Spinal cord (tissue), 10 donors: ENCODE data around the gene HDLBP. TPM values are rescaled to one million over a fixed set of nuclear protein-coding genes. Genes with fewer than 3 reads are reported as not detected.
A peak's percentile ranks its signal among the peaks of the same experiment; 100 is the strongest.

ENCODE experiments used
- DNase-seq, 6 donors: peaks; one replicate each; pipeline versions ENCODE4 v3.0.0 to v3.0.0-alpha.2; 2013 to 2015; ENCODE audit warnings: low spot score in 6 of 6, low read depth in 4 of 6
- H3K27ac ChIP-seq: one replicate; pipeline ENCODE4 v1.5.1; 2013; ENCODE audit warnings: low read depth, low read length, control low read depth
- H3K27me3 ChIP-seq: one replicate; pipeline ENCODE4 v1.6.1; 2013; ENCODE audit warnings: low read length; ENCODE audit not compliant: control insufficient read depth, insufficient read depth
- H3K36me3 ChIP-seq: one replicate; pipeline ENCODE4 v1.6.1; 2013; ENCODE audit warnings: low read length; ENCODE audit not compliant: control insufficient read depth, insufficient read depth
- H3K4me1 ChIP-seq: one replicate; pipeline ENCODE4 v1.6.1; 2013; ENCODE audit warnings: low read length; ENCODE audit not compliant: control insufficient read depth, insufficient read depth
- H3K4me3 ChIP-seq: one replicate; pipeline ENCODE4 v1.5.1; 2013; ENCODE audit warnings: low read depth, low read length, control low read depth
- H3K9me3 ChIP-seq: one replicate; pipeline ENCODE4 v1.6.1; 2013; ENCODE audit warnings: low read length; ENCODE audit not compliant: control insufficient read depth, insufficient read depth
- WGBS: methylation state at CpG from one replicate; pipeline ENCODE4 v1.1.5; 2013; ENCODE audit warnings: missing lambda C conversion rate; ENCODE audit not compliant: insufficient coverage; 5-methylcytosine and 5-hydroxymethylcytosine counted together
- long read RNA-seq, 4 donors: transcript quantifications; one replicate each; lab custom pipeline, GENCODE V29; 2026
- polyA plus RNA-seq, 2 donors: library from polyadenylated mRNA; unstranded; fragments of 120-200 nt; gene quantifications; one replicate each; pipeline ENCODE4 v1.2.1, GENCODE V29; 2013; ENCODE audit not compliant: insufficient read length in 2 of 2
- total RNA-seq, 2 donors: library from RNA; depleted of rRNA in 1 of 2; stranded (reverse); fragments of 120-200 nt in 1 of 2; fragments of >200 nt in 1 of 2; gene quantifications; one replicate each; pipeline versions ENCODE4 v1.2.3 to v1.2.4, GENCODE V29; 2013 to 2014
- donor health status: healthy.

The HDLBP gene
- total RNA-seq = 100 to 1,000 TPM; 304 to 355 TPM
- polyA plus RNA-seq = 100 to 1,000 TPM; 230 to 270 TPM
- long read RNA-seq, donor 1, full-length matches to known transcripts = 11 of 423 reads
- long read RNA-seq, donor 1, partial matches to known transcripts = 402 of 423 reads
- long read RNA-seq, donor 1, other reads (novel, unspliced or antisense) = 10 of 423 reads
- long read RNA-seq, donor 2, transcript HDLBP-245 (2 exons, 356 nt) = major isoform, 6 of 116 reads
- long read RNA-seq, donor 2, partial matches to known transcripts = 65 of 116 reads
- long read RNA-seq, donor 2, other reads (novel, unspliced or antisense) = 42 of 116 reads
- long read RNA-seq, donor 3, full-length matches to known transcripts = 14 of 51 reads
- long read RNA-seq, donor 3, partial matches to known transcripts = 37 of 51 reads
- long read RNA-seq, donor 3, other reads (novel, unspliced or antisense) = 0 of 51 reads
- long read RNA-seq, donor 4, full-length matches to known transcripts = 14 of 120 reads
- long read RNA-seq, donor 4, partial matches to known transcripts = 106 of 120 reads
- long read RNA-seq, donor 4, other reads (novel, unspliced or antisense) = 0 of 120 reads

GRCh38 chr2:241315093-241315878 lies at the start of gene HDLBP:
HDLBP (minus strand) TSS chr2:241315672; CDS start chr2:241266869, 48,803 bp downstream.
- H3K27ac ChIP-seq = peak within 1 kb of the TSS; percentile 99
- no peaks in the 10 kb centered on the region for H3K36me3 ChIP-seq
- no peaks in the 10 kb centered on the region for H3K27me3 ChIP-seq
- H3K9me3 ChIP-seq = no peaks in the 10 kb centered on the region
- peak within 1 kb of the TSS; percentile 97 for H3K4me3 ChIP-seq
- WGBS = under 1% methylated on average over 57 of the region's 73 CpGs
- DNase-seq = peak; percentile 99 to 100 (median 100)
- H3K4me1 ChIP-seq = peaks cover 9% of the 10 kb centered on the region

GRCh38 chr2:241364781-241365180 lies 49.3 kb upstream of the HDLBP start:
- Histone ChIP-seq H3K4me1 (peaks cover 9% of the 10 kb centered on the region), H3K9me3 (no peaks in the 10 kb centered on the region), H3K4me3 (no peak overlapping the region), H3K27ac (no peak overlapping the region), H3K36me3 (no peaks in the 10 kb centered on the region), H3K27me3 (no peaks in the 10 kb centered on the region)
- no CpG with 5 or more reads among the region's 2 CpGs for WGBS
- no peak for DNase-seq

- H3K9me3 ChIP-seq = no peaks in the 10 kb centered on the region
- H3K27ac ChIP-seq = no peak overlapping the region
- H3K4me1 ChIP-seq = peaks cover 12% of the 10 kb centered on the region
- no peaks in the 10 kb centered on the region for H3K36me3 ChIP-seq
- 89% methylated on average over 7 of the region's 7 CpGs for WGBS
- no peak overlapping the region for H3K4me3 ChIP-seq
- no peaks in the 10 kb centered on the region for H3K27me3 ChIP-seq
- no peak for DNase-seq
Observed at GRCh38 chr2:241363426-241363825, 48.0 kb upstream of the HDLBP start.

GRCh38 chr2:241359481-241360045 lies 44.1 kb upstream of the HDLBP start:
- H3K36me3 ChIP-seq = peaks cover 3% of the 10 kb centered on the region
- no peak overlapping the region for H3K27ac ChIP-seq
- H3K4me3 ChIP-seq = no peak overlapping the region
- 83% methylated on average over 4 of the region's 7 CpGs for WGBS
- no peak for DNase-seq
- no peaks in the 10 kb centered on the region for H3K27me3 ChIP-seq
- peaks cover 10% of the 10 kb centered on the region for H3K4me1 ChIP-seq
- H3K9me3 ChIP-seq = no peaks in the 10 kb centered on the region

- no peak overlapping the region for H3K4me3 ChIP-seq
- peaks cover 6% of the 10 kb centered on the region for H3K36me3 ChIP-seq
- peaks cover 10% of the 10 kb centered on the region for H3K4me1 ChIP-seq
- no peaks in the 10 kb centered on the region for H3K27me3 ChIP-seq
- H3K27ac ChIP-seq = no peak overlapping the region
- peak in 1 of 6 donors; percentile 11 for DNase-seq
- WGBS = 72% methylated on average over 2 of the region's 5 CpGs
- no peaks in the 10 kb centered on the region for H3K9me3 ChIP-seq
Observed at GRCh38 chr2:241358470-241358869, 43.0 kb upstream of the HDLBP start.

GRCh38 chr2:241357531-241357930 lies 42.1 kb upstream of the HDLBP start:
- no peaks in the 10 kb centered on the region for H3K27me3 ChIP-seq
- H3K9me3 ChIP-seq = no peaks in the 10 kb centered on the region
- no peak for DNase-seq
- peaks cover 6% of the 10 kb centered on the region for H3K36me3 ChIP-seq
- H3K27ac ChIP-seq = no peak overlapping the region
- peaks cover 10% of the 10 kb centered on the region for H3K4me1 ChIP-seq
- H3K4me3 ChIP-seq = peak overlapping the region; percentile 65
- WGBS = 33% methylated on average over 1 of the region's 3 CpGs

- peak in 1 of 6 donors; percentile 5 for DNase-seq
- Histone ChIP-seq H3K4me3 (peak overlapping the region; percentile 65), H3K4me1 (peaks cover 10% of the 10 kb centered on the region), H3K9me3 (no peaks in the 10 kb centered on the region), H3K27ac (peak overlapping the region; percentile 64), H3K36me3 (peaks cover 6% of the 10 kb centered on the region), H3K27me3 (no peaks in the 10 kb centered on the region)
- WGBS = 80% methylated on average over 1 of the region's 5 CpGs
Observed at GRCh38 chr2:241356871-241357260, 41.4 kb upstream of the HDLBP start.

GRCh38 chr2:241355983-241356870 lies 40.8 kb upstream of the HDLBP start, which contains the start of gene FARP2:
FARP2 (plus strand) TSS chr2:241356285; CDS start chr2:241373108, 16,823 bp downstream.
- Histone ChIP-seq H3K36me3 (peaks cover 6% of the 10 kb centered on the region), H3K27me3 (no peaks in the 10 kb centered on the region), H3K9me3 (no peaks in the 10 kb centered on the region), H3K4me1 (peaks cover 10% of the 10 kb centered on the region), H3K4me3 (peak within 1 kb of the TSS; percentile 65), H3K27ac (peak within 1 kb of the TSS; percentile 64)
- WGBS = 0% methylated on average over 100 of the region's 101 CpGs
- peak; percentile 90 to 100 (median 98) for DNase-seq
